Measurements from ENCODE around the gene UAP1. TPM values are rescaled to one million over a fixed set of nuclear protein-coding genes. Genes with fewer than 3 reads are reported as not detected.

The UAP1 gene
- total RNA-seq, 2 experiments from 2014 or later = 44.5 to 45.8 TPM

- no peak overlapping the region for H3K4me3 Mint-ChIP-seq
- H3K4me1 ChIP-seq (ENCODE audit: insufficient read depth, low read length) = no peaks in the 10 kb centered on the region
- peaks cover 23% of the 10 kb centered on the region for H3K27me3 Mint-ChIP-seq
- H3K4me1 Mint-ChIP-seq (ENCODE audit: low read depth) = no peaks in the 10 kb centered on the region
- ChIA-PET CTCF (no interaction called here), POLR2A (no interaction called here)
- no peaks in the 10 kb centered on the region for H3K27me3 ChIP-seq (ENCODE audit: control insufficient read depth in 1 of 2, insufficient read depth in 2 of 2, low read length in 2 of 2)
- no peaks in the 10 kb centered on the region for H3K9me3 ChIP-seq (ENCODE audit: control insufficient read depth in 1 of 2, insufficient read depth in 1 of 2, low read length in 2 of 2)
- H3K9me3 Mint-ChIP-seq = no peaks in the 10 kb centered on the region
- no peak overlapping the region for H3K27ac ChIP-seq (ENCODE audit: low read depth in 1 of 2, low read length in 2 of 2)
- no peak overlapping the region for H3K4me3 ChIP-seq (ENCODE audit: low read length)
- ATAC-seq (ENCODE audit: poor library complexity) = no peak
- H3K36me3 ChIP-seq (ENCODE audit: insufficient read depth, low read length) = no peaks in the 10 kb centered on the region
- no peak overlapping the region for H3K27ac Mint-ChIP-seq
- no peak for DNase-seq
- no peaks in the 10 kb centered on the region for H3K36me3 Mint-ChIP-seq (ENCODE audit: low read depth)
- TF ChIP-seq CTCF (IDR thresholded peaks at IDR 0.05) = no peak
- intact Hi-C loops (cut with DNase I, micrococcal nuclease) = no loop called here
These were observed 84.1 kb downstream of the UAP1 start for GRCh38 chr1:162645666-162646065.

- ATAC-seq (ENCODE audit: poor library complexity) = no peak
- Mint-ChIP-seq H3K4me3 (no peak overlapping the region), H3K27ac (no peak overlapping the region), H3K4me1 (ENCODE audit: low read depth) (no peaks in the 10 kb centered on the region), H3K36me3 (ENCODE audit: low read depth) (no peaks in the 10 kb centered on the region), H3K9me3 (no peaks in the 10 kb centered on the region), H3K27me3 (peaks cover 24% of the 10 kb centered on the region)
- Histone ChIP-seq H3K36me3 (ENCODE audit: insufficient read depth, low read length) (no peaks in the 10 kb centered on the region), H3K4me3 (ENCODE audit: low read length) (no peak overlapping the region), H3K4me1 (ENCODE audit: insufficient read depth, low read length) (no peaks in the 10 kb centered on the region), H3K27me3 (ENCODE audit: control insufficient read depth in 1 of 2, insufficient read depth in 2 of 2, low read length in 2 of 2) (no peaks in the 10 kb centered on the region), H3K27ac (ENCODE audit: low read depth in 1 of 2, low read length in 2 of 2) (no peak overlapping the region), H3K9me3 (ENCODE audit: control insufficient read depth in 1 of 2, insufficient read depth in 1 of 2, low read length in 2 of 2) (no peaks in the 10 kb centered on the region)
- TF ChIP-seq CTCF (IDR thresholded peaks at IDR 0.05) = no peak
- intact Hi-C loops (cut with DNase I, micrococcal nuclease) = no loop called here
- ChIA-PET POLR2A (no interaction called here), CTCF (no interaction called here)
- no peak for DNase-seq
These were observed 88.1 kb downstream of the UAP1 start for GRCh38 chr1:162649583-162649982.

Other genes with a start within 250 kb of the UAP1 start
- gene SPATA46, start 184.9 kb upstream of the UAP1 start, total RNA-seq = not detected
- not detected for gene C1orf226, start 180.0 kb upstream of the UAP1 start, total RNA-seq
- not detected for gene SH2D1B, start 149.6 kb upstream of the UAP1 start, total RNA-seq
- gene UHMK1, start 63.9 kb upstream of the UAP1 start, total RNA-seq = 10 to 100 TPM; 47.3 to 47.6 TPM
- under 1 TPM; 0.22 to 0.42 TPM for gene DDR2, start 70.7 kb downstream of the UAP1 start, total RNA-seq
- 10 to 100 TPM; 16.5 to 17.5 TPM for gene HSD17B7, start 229.0 kb downstream of the UAP1 start, total RNA-seq